Measurements from ENCODE around the gene RHBDF1.

Gene RHBDF1

GRCh38 chr16:63998-64913 is 8.2 kb downstream of the RHBDF1 start:
- Histone ChIP-seq H3K9me3 (ENCODE audit: control insufficient read depth, low read length) (no peaks in the 10 kb centered on the region), H3K27ac (ENCODE audit: low read depth, low read length, severe bottlenecking) (no peak overlapping the region), H3K4me3 (ENCODE audit: extremely low read depth, insufficient read depth, low read length, poor library complexity, severe bottlenecking) (no peak overlapping the region), H3K4me1 (ENCODE audit: control insufficient read depth, insufficient read depth, low read length, poor library complexity, severe bottlenecking) (peaks cover 14% of the 10 kb centered on the region), H3K36me3 (ENCODE audit: control insufficient read depth, insufficient read depth, low read length) (peaks cover 58% of the 10 kb centered on the region)
- 96 to 100% methylated on average over 18 to 19 of the region's 25 CpGs for WGBS, 2 experiments (ENCODE audit: insufficient coverage in 2 of 2)

- Histone ChIP-seq H3K9me3 (ENCODE audit: control insufficient read depth, low read length) (no peaks in the 10 kb centered on the region), H3K4me3 (ENCODE audit: extremely low read depth, insufficient read depth, low read length, poor library complexity, severe bottlenecking) (no peak overlapping the region), H3K4me1 (ENCODE audit: control insufficient read depth, insufficient read depth, low read length, poor library complexity, severe bottlenecking) (peaks cover 6% of the 10 kb centered on the region), H3K27ac (ENCODE audit: low read depth, low read length, severe bottlenecking) (no peak overlapping the region), H3K36me3 (ENCODE audit: control insufficient read depth, insufficient read depth, low read length) (peaks cover 66% of the 10 kb centered on the region)
- WGBS, 2 experiments (ENCODE audit: insufficient coverage in 2 of 2) = 92 to 100% methylated on average over 16 of the region's 16 CpGs
Observed at GRCh38 chr16:63466-63865, 9.0 kb downstream of the RHBDF1 start.

- Histone ChIP-seq H3K4me1 (ENCODE audit: control insufficient read depth, insufficient read depth, low read length, poor library complexity, severe bottlenecking) (peaks cover under 1% of the 10 kb centered on the region), H3K36me3 (ENCODE audit: control insufficient read depth, insufficient read depth, low read length) (peaks cover 70% of the 10 kb centered on the region), H3K27ac (ENCODE audit: low read depth, low read length, severe bottlenecking) (no peak overlapping the region), H3K9me3 (ENCODE audit: control insufficient read depth, low read length) (no peaks in the 10 kb centered on the region), H3K4me3 (ENCODE audit: extremely low read depth, insufficient read depth, low read length, poor library complexity, severe bottlenecking) (no peak overlapping the region)
- WGBS, 2 experiments (ENCODE audit: insufficient coverage in 2 of 2) = 97 to 99% methylated on average over 12 to 18 of the region's 21 CpGs
Observed at GRCh38 chr16:62968-63391, 9.5 kb downstream of the RHBDF1 start.

GRCh38 chr16:62283-62967 is 10.0 kb downstream of the RHBDF1 start:
- H3K4me3 ChIP-seq (ENCODE audit: extremely low read depth, insufficient read depth, low read length, poor library complexity, severe bottlenecking) = no peak overlapping the region
- WGBS, 2 experiments (ENCODE audit: insufficient coverage in 2 of 2) = 96 to 98% methylated on average over 32 to 34 of the region's 34 CpGs
- no peaks in the 10 kb centered on the region for H3K4me1 ChIP-seq (ENCODE audit: control insufficient read depth, insufficient read depth, low read length, poor library complexity, severe bottlenecking)
- H3K36me3 ChIP-seq (ENCODE audit: control insufficient read depth, insufficient read depth, low read length) = peaks cover 76% of the 10 kb centered on the region
- no peaks in the 10 kb centered on the region for H3K9me3 ChIP-seq (ENCODE audit: control insufficient read depth, low read length)
- H3K27ac ChIP-seq (ENCODE audit: low read depth, low read length, severe bottlenecking) = no peak overlapping the region

- WGBS, 2 experiments (ENCODE audit: insufficient coverage in 2 of 2) = 93 to 97% methylated on average over 31 of the region's 32 CpGs
- H3K4me1 ChIP-seq (ENCODE audit: control insufficient read depth, insufficient read depth, low read length, poor library complexity, severe bottlenecking) = no peaks in the 10 kb centered on the region
- no peak overlapping the region for H3K27ac ChIP-seq (ENCODE audit: low read depth, low read length, severe bottlenecking)
- H3K9me3 ChIP-seq (ENCODE audit: control insufficient read depth, low read length) = no peaks in the 10 kb centered on the region
- H3K36me3 ChIP-seq (ENCODE audit: control insufficient read depth, insufficient read depth, low read length) = peaks cover 81% of the 10 kb centered on the region
- no peak overlapping the region for H3K4me3 ChIP-seq (ENCODE audit: extremely low read depth, insufficient read depth, low read length, poor library complexity, severe bottlenecking)
Observed at GRCh38 chr16:61879-62281, 10.6 kb downstream of the RHBDF1 start.

- WGBS, 2 experiments (ENCODE audit: insufficient coverage in 2 of 2) = 97% methylated on average over 73 to 85 of the region's 89 CpGs
- no peak overlapping the region for H3K27ac ChIP-seq (ENCODE audit: low read depth, low read length, severe bottlenecking)
- peaks cover 88% of the 10 kb centered on the region for H3K36me3 ChIP-seq (ENCODE audit: control insufficient read depth, insufficient read depth, low read length)
Observed at GRCh38 chr16:60929-61878, 11.2 kb downstream of the RHBDF1 start.

GRCh38 chr16:60166-60565 is 12.3 kb downstream of the RHBDF1 start:
- H3K36me3 ChIP-seq (ENCODE audit: control insufficient read depth, insufficient read depth, low read length) = peaks cover 94% of the 10 kb centered on the region
- no peak overlapping the region for H3K4me3 ChIP-seq (ENCODE audit: extremely low read depth, insufficient read depth, low read length, poor library complexity, severe bottlenecking)
- WGBS, 2 experiments (ENCODE audit: insufficient coverage in 2 of 2) = 95 to 100% methylated on average over 6 to 11 of the region's 11 CpGs
- H3K27ac ChIP-seq (ENCODE audit: low read depth, low read length, severe bottlenecking) = no peak overlapping the region
- no peaks in the 10 kb centered on the region for H3K9me3 ChIP-seq (ENCODE audit: control insufficient read depth, low read length)
- no peaks in the 10 kb centered on the region for H3K4me1 ChIP-seq (ENCODE audit: control insufficient read depth, insufficient read depth, low read length, poor library complexity, severe bottlenecking)

More at GRCh38 chr16:60929-61878, 11.2 kb downstream of the RHBDF1 start:
- Histone ChIP-seq H3K9me3 (ENCODE audit: control insufficient read depth, low read length) (no peaks in the 10 kb centered on the region), H3K4me1 (ENCODE audit: control insufficient read depth, insufficient read depth, low read length, poor library complexity, severe bottlenecking) (no peaks in the 10 kb centered on the region), H3K4me3 (ENCODE audit: extremely low read depth, insufficient read depth, low read length, poor library complexity, severe bottlenecking) (no peak overlapping the region)

- Histone ChIP-seq H3K27ac (ENCODE audit: low read depth, low read length, severe bottlenecking) (no peak overlapping the region), H3K9me3 (ENCODE audit: control insufficient read depth, low read length) (no peaks in the 10 kb centered on the region), H3K4me3 (ENCODE audit: extremely low read depth, insufficient read depth, low read length, poor library complexity, severe bottlenecking) (no peak overlapping the region), H3K4me1 (ENCODE audit: control insufficient read depth, insufficient read depth, low read length, poor library complexity, severe bottlenecking) (no peaks in the 10 kb centered on the region), H3K36me3 (ENCODE audit: control insufficient read depth, insufficient read depth, low read length) (peaks cover 93% of the 10 kb centered on the region)
- 90 to 95% methylated on average over 7 to 12 of the region's 14 CpGs for WGBS, 2 experiments (ENCODE audit: insufficient coverage in 2 of 2)
Observed at GRCh38 chr16:59440-60059, 12.9 kb downstream of the RHBDF1 start.

- Histone ChIP-seq H3K4me3 (ENCODE audit: extremely low read depth, insufficient read depth, low read length, poor library complexity, severe bottlenecking) (no peak overlapping the region), H3K9me3 (ENCODE audit: control insufficient read depth, low read length) (no peaks in the 10 kb centered on the region), H3K27ac (ENCODE audit: low read depth, low read length, severe bottlenecking) (no peak overlapping the region), H3K36me3 (ENCODE audit: control insufficient read depth, insufficient read depth, low read length) (peaks cover 86% of the 10 kb centered on the region), H3K4me1 (ENCODE audit: control insufficient read depth, insufficient read depth, low read length, poor library complexity, severe bottlenecking) (no peaks in the 10 kb centered on the region)
- 91 to 95% methylated on average over 26 of the region's 29 CpGs for WGBS, 2 experiments (ENCODE audit: insufficient coverage in 2 of 2)
Observed at GRCh38 chr16:58491-59439, 13.7 kb downstream of the RHBDF1 start.
